Endothelial cell of umbilical vein (primary cell): ENCODE data around the gene NXN. TPM values are rescaled to one million over a fixed set of nuclear protein-coding genes. Genes with fewer than 3 reads are reported as not detected.

Experiments
- BruUV-seq: library from RNA; stranded (reverse); fragments of 400-500 nt; replicated peaks from 2 replicates; lab custom pipeline; 2021; lab: Mats Ljungman, UMichigan
- CTCF ChIA-PET: fragments of 300-600, 350-600 bp; sonication (Branson Sonifier 250); formaldehyde crosslinking; loops from one replicate; lab custom pipeline; 2021; ENCODE audit warnings: antibody characterized with exemption, inconsistent platforms; lab: Charles Lee
- POLR2A ChIA-PET: fragments of 300-600, 350-600 bp; sonication (Branson Sonifier 250); formaldehyde crosslinking; loops from one replicate; lab custom pipeline; 2021; ENCODE audit warnings: antibody characterized with exemption, inconsistent platforms; lab: Charles Lee
- DNase-seq: peaks from one replicate; pipeline ENCODE4 v3.0.0-alpha.2; 2011; ENCODE audit warnings: low read depth, low spot score
- FAIRE-seq: peaks from 2 replicates; lab custom pipeline; 2011; peaks lifted over from hg19 to GRCh38; lab: Jason Lieb, UNC
- H2AFZ ChIP-seq: 2 replicates; pipeline ENCODE4 v1.6.0; 2012; ENCODE audit warnings: low read depth, low read length, control low read depth, inconsistent platforms
- H3K27ac ChIP-seq: 2 replicates; pipeline ENCODE4 v1.5.1; 2011; ENCODE audit warnings: low read depth, mild to moderate bottlenecking, control low read depth, low read length, moderate library complexity; ENCODE audit not compliant: insufficient read depth
- H3K27me3 ChIP-seq, 2 experiments: 2 replicates each; pipeline versions ENCODE4 v1.6.0 to v1.6.1; 2011; ENCODE audit warnings: low read length in 2 of 2, mixed read lengths in 1 of 2; ENCODE audit not compliant: control insufficient read depth in 2 of 2, insufficient read depth in 2 of 2
- H3K36me3 ChIP-seq, 2 experiments: 2 replicates in 1 of 2; 3 replicates in 1 of 2; pipeline ENCODE4 v1.5.1; 2011; ENCODE audit warnings: low read length in 2 of 2, mild to moderate bottlenecking in 1 of 2, moderate library complexity in 1 of 2; ENCODE audit not compliant: control insufficient read depth in 2 of 2, insufficient read depth in 2 of 2; ENCODE audit errors: extremely low read depth in 1 of 2
- H3K4me1 ChIP-seq: 3 replicates; pipeline ENCODE4 v1.5.1; 2011; ENCODE audit warnings: mild to moderate bottlenecking, low read length; ENCODE audit not compliant: control insufficient read depth, insufficient read depth; ENCODE audit errors: extremely low read depth
- H3K4me2 ChIP-seq: 2 replicates; pipeline ENCODE4 v1.6.1; 2011; ENCODE audit warnings: low read length, control low read depth, mixed read lengths; ENCODE audit not compliant: insufficient read depth
- H3K4me3 ChIP-seq, 3 experiments: fragments of 200-600 bp in 1 of 3; sonication (generic), shearing (Covaris generic) in 1 of 3; replicated peaks in 1 of 3; 2 replicates each; pipeline ENCODE4 v1.5.1; 2011 to 2016; ENCODE audit warnings: control low read depth in 3 of 3, low read length in 3 of 3, mild to moderate bottlenecking in 2 of 3, inconsistent platforms in 1 of 3, low read depth in 1 of 3, moderate library complexity in 1 of 3; ENCODE audit not compliant: insufficient read depth in 1 of 3
- H3K79me2 ChIP-seq: 2 replicates; pipeline ENCODE4 v1.6.0; 2012; ENCODE audit warnings: low read length, inconsistent platforms; ENCODE audit not compliant: control insufficient read depth, insufficient read depth
- H3K9ac ChIP-seq: replicated peaks from 2 replicates; pipeline ENCODE3; 2011; ENCODE audit warnings: low read length, control low read depth; ENCODE audit not compliant: insufficient read depth; ENCODE audit errors: extremely low read depth
- H3K9me1 ChIP-seq: replicated peaks from 3 replicates; pipeline ENCODE4 v1.6.0; 2011; ENCODE audit warnings: mild to moderate bottlenecking, low read length; ENCODE audit not compliant: control insufficient read depth, insufficient read depth; ENCODE audit errors: extremely low read depth
- H3K9me3 ChIP-seq: replicated peaks from 2 replicates; pipeline ENCODE4 v1.5.1; 2012; ENCODE audit warnings: low read length, inconsistent platforms; ENCODE audit not compliant: control insufficient read depth, insufficient read depth
- H4K20me1 ChIP-seq: replicated peaks from 2 replicates; pipeline ENCODE3; 2011; ENCODE audit warnings: mild to moderate bottlenecking, low read length; ENCODE audit not compliant: control insufficient read depth, insufficient read depth; ENCODE audit errors: extremely low read depth
- EZH2 ChIP-seq: IDR thresholded peaks from 2 replicates; pipeline ENCODE4 v1.6.1; 2012; ENCODE audit warnings: borderline replicate concordance, low read depth, mild to moderate bottlenecking, moderate library complexity, low read length, inconsistent platforms; ENCODE audit not compliant: severe bottlenecking
- FOS ChIP-seq: IDR thresholded peaks from 2 replicates; pipeline ENCODE4 v1.6.1; 2011; ENCODE audit warnings: mild to moderate bottlenecking, low read length, moderate library complexity, borderline replicate concordance; ENCODE audit not compliant: insufficient read depth
- GATA2 ChIP-seq: IDR thresholded peaks from 2 replicates; pipeline ENCODE4 v1.7.0; 2011; ENCODE audit warnings: low read depth, mild to moderate bottlenecking, moderate library complexity, mixed read lengths, low read length; ENCODE audit not compliant: insufficient read length, insufficient read depth
- JUN ChIP-seq: IDR thresholded peaks from 2 replicates; pipeline ENCODE4 v1.6.1; 2011; ENCODE audit warnings: borderline replicate concordance, low read depth; ENCODE audit not compliant: insufficient read length, insufficient read depth
- MAX ChIP-seq: IDR thresholded peaks from 2 replicates; pipeline ENCODE4 v1.6.1; 2011; ENCODE audit not compliant: insufficient read depth, insufficient read length
- MYC ChIP-seq: IDR thresholded peaks from one replicate; pipeline ENCODE4 v1.6.1; 2011; ENCODE audit warnings: mild to moderate bottlenecking, low read depth, low read length
- POLR2A ChIP-seq: IDR thresholded peaks from 2 replicates; pipeline ENCODE4 v1.6.1; 2012; ENCODE audit warnings: low read depth, mild to moderate bottlenecking, control low read depth, low read length
- POLR2AphosphoS5 ChIP-seq: IDR thresholded peaks from 2 replicates; pipeline ENCODE4 v1.6.1; 2012; ENCODE audit warnings: low read depth, mild to moderate bottlenecking, control low read depth, low read length, moderate library complexity; ENCODE audit not compliant: insufficient read depth
- dilution Hi-C: fragments of 300-500 bp; cut with MboI; formaldehyde crosslinking; loops from one replicate; pipeline ENCODE4 v1.15.0; 2019; ENCODE audit warnings: low sequenced_read_pairs; ENCODE audit not compliant: extremely low pct_ligation_motif_present
- intact Hi-C: fragments of 100-400 bp; cut with micrococcal nuclease; formaldehyde crosslinking; loops from one replicate; pipeline ENCODE4 v1.10.0; 2022
- polyA plus RNA-seq, 4 experiments: library from polyadenylated mRNA; depleted of rRNA in 3 of 4; stranded (reverse) in 3 of 4; unstranded in 1 of 4; fragments of >200 nt; gene quantifications; 2 replicates each; pipeline versions ENCODE4 v1.2.1 to v1.2.3, GENCODE V29; 2011 to 2012; ENCODE audit warnings: missing spikeins in 1 of 4
- total RNA-seq: library from RNA; stranded (reverse); gene quantifications from 2 replicates; pipeline ENCODE4 v1.2.3, GENCODE V29; 2021
- TF ChIP-seq, protein P1 (sequence below), 2 donors: IDR thresholded peaks; 1 replicate in 1 of 2; 2 replicates in 1 of 2; pipeline ENCODE4 v1.5.1; 2011; ENCODE audit warnings: low read length in 2 of 2, mild to moderate bottlenecking in 2 of 2, moderate library complexity in 2 of 2, control low read depth in 1 of 2, inconsistent platforms in 1 of 2, low read depth in 1 of 2; ENCODE audit not compliant: insufficient read depth in 1 of 2; ENCODE audit errors: extremely low read depth in 1 of 2

The NXN gene
- total and polyA plus RNA-seq, 2 donors (not counting 3 experiments of a cell fraction or from before 2014, with no cell fraction given): 69.5 to 77.3 TPM

DNA sequence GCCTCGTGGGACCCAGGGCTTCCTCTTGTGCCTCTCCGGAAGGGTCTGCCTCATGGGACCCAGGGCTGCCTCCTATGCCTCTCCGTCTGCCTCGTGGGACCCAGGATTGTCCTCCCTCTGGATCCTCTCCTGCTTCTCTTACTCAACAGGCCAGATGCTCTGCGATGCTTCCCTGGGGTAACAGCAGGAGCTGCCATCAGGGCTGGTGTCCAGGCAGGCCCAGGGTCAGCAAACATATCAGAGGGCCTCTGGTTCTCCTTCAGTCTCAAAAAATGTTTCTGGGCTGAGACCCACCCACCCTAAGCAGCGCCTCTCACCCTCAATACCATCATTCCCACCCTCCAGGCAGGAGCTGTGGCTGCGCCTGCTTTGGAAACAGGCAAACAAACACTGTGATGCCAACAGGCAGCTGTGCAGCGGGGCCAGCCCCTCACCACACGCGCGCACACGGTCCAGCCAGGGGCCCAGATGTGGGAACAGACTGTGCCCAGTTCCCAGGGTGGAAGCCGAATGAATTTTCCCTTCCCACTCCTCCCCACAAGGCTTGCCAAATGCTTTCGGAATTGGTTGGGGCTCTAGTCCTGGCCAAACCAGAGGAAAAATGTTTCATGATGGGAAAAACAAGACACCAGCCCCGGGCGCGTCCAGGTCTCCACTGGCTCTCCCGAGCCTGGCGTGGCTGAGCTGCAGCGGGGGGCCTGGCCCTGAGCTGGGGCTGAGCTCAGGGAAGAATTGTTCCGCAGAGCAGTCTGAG lies 28.6 kb upstream of the NXN start:
- no peaks in the 10 kb centered on the region for H3K79me2 ChIP-seq
- H3K9ac ChIP-seq: no peak overlapping the region
- no peak overlapping the region for H3K4me3 ChIP-seq
- dilution Hi-C loops (no loop called here), intact Hi-C loops (no loop called here)
- H3K27me3 ChIP-seq: no peaks in the 10 kb centered on the region
- DNase-seq (no peak), FAIRE-seq (no peak)
- peaks cover 34% of the 10 kb centered on the region for H3K4me1 ChIP-seq
- H3K4me2 ChIP-seq: no peak overlapping the region
- H2AFZ ChIP-seq: no peak overlapping the region
- no peak for TF ChIP-seq MYC
- no peak for TF ChIP-seq JUN
- TF ChIP-seq GATA2: no peak
- TF ChIP-seq EZH2: no peak
- TF ChIP-seq, protein P1, sequence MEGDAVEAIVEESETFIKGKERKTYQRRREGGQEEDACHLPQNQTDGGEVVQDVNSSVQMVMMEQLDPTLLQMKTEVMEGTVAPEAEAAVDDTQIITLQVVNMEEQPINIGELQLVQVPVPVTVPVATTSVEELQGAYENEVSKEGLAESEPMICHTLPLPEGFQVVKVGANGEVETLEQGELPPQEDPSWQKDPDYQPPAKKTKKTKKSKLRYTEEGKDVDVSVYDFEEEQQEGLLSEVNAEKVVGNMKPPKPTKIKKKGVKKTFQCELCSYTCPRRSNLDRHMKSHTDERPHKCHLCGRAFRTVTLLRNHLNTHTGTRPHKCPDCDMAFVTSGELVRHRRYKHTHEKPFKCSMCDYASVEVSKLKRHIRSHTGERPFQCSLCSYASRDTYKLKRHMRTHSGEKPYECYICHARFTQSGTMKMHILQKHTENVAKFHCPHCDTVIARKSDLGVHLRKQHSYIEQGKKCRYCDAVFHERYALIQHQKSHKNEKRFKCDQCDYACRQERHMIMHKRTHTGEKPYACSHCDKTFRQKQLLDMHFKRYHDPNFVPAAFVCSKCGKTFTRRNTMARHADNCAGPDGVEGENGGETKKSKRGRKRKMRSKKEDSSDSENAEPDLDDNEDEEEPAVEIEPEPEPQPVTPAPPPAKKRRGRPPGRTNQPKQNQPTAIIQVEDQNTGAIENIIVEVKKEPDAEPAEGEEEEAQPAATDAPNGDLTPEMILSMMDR (IDR thresholded peaks at IDR 0.05; ENCODE audit: extremely low read depth in 1 of 2, insufficient read depth in 1 of 2, low read depth in 1 of 2, low read length in 2 of 2): no peak
- no peak for TF ChIP-seq POLR2AphosphoS5
- no peak for TF ChIP-seq POLR2A
- no peak for TF ChIP-seq FOS
- no peak for TF ChIP-seq MAX
- H3K9me3 ChIP-seq: no peaks in the 10 kb centered on the region
- H3K9me1 ChIP-seq: no peaks in the 10 kb centered on the region
- BruUV-seq: no TSS peak
- ChIA-PET CTCF (interaction anchor here (1.2 to 10.2 kb wide), 5 partner anchors 9 to 47 kb away, joined by 3 to 265 read pairs (median 5); partner anchors contain the start of gene TIMM22), POLR2A (no interaction called here)
- peaks cover 4 to 27% of the 10 kb centered on the region in 2 experiments for H3K36me3 ChIP-seq
- no peaks in the 10 kb centered on the region for H4K20me1 ChIP-seq
- H3K27ac ChIP-seq: no peak overlapping the region
